K562 (cell line): ENCODE results near the gene C17orf75. TPM values are rescaled to one million over a fixed set of nuclear protein-coding genes. Genes with fewer than 3 reads are reported as not detected.

Source experiments
- CHAMP1 ChIP-seq: fragments of 450-650 bp; IDR thresholded peaks from 2 replicates; pipeline ENCODE4 v1.6.1; 2016; ENCODE audit warnings: mild to moderate bottlenecking
- DPF2 ChIP-seq: fragments of 450-650 bp; IDR thresholded peaks from 2 replicates; pipeline ENCODE4 v1.6.1; 2016
- FOS ChIP-seq: IDR thresholded peaks from 3 replicates; pipeline ENCODE4 v1.6.1; 2011; ENCODE audit not compliant: insufficient read length; ENCODE audit errors: extremely low read depth
- IFI16 ChIP-seq: fragments of 250-450 bp; sonication (Bioruptor Pico); IDR thresholded peaks from 2 replicates; pipeline ENCODE4 v2.1.2; 2022; ENCODE audit warnings: mild to moderate bottlenecking, inconsistent platforms
- MTA2 ChIP-seq: fragments of 450-650 bp; IDR thresholded peaks from 2 replicates; pipeline ENCODE4 v1.6.1; 2016; ENCODE audit warnings: low read depth
- MYBL2 ChIP-seq, 2 experiments: fragments of 450-650 bp in 1 of 2; sonication (generic) in 1 of 2; formaldehyde crosslinking in 1 of 2; IDR thresholded peaks; 2 replicates each; pipeline versions ENCODE4 v1.6.1 to v1.8.1; 2017 to 2022; ENCODE audit warnings: borderline replicate concordance in 1 of 2, inconsistent platforms in 1 of 2, low read depth in 1 of 2, mild to moderate bottlenecking in 1 of 2, missing genetic modification reagents in 1 of 2, moderate library complexity in 1 of 2
- SMARCC2 ChIP-seq: fragments of 450-650 bp; IDR thresholded peaks from 2 replicates; pipeline ENCODE4 v1.6.1; 2017; ENCODE audit warnings: antibody characterized with exemption, moderate library complexity, mild to moderate bottlenecking, low read depth
- SP2 ChIP-seq: IDR thresholded peaks from 2 replicates; pipeline ENCODE4 v1.6.1; 2011; ENCODE audit warnings: mild to moderate bottlenecking, low read depth, low read length, moderate library complexity; ENCODE audit not compliant: poor library complexity, severe bottlenecking; ENCODE audit errors: extremely low read depth
- TRIM24 ChIP-seq, 2 experiments: fragments of 450-650 bp; IDR thresholded peaks; 2 replicates each; pipeline ENCODE4 v1.6.1; 2016
- ZBTB43 ChIP-seq: sonication (generic); formaldehyde crosslinking; IDR thresholded peaks from 2 replicates; pipeline ENCODE4 v1.8.0; 2023; ENCODE audit warnings: mild to moderate bottlenecking, missing genetic modification reagents
- ZC3H8 ChIP-seq: fragments of 450-650 bp; IDR thresholded peaks from 2 replicates; pipeline ENCODE4 v1.6.1; 2017
- ZNF197 ChIP-seq: fragments of 200-800 bp; sonication (Bioruptor generic); IDR thresholded peaks from 2 replicates; pipeline ENCODE4 v1.6.1; 2016; ENCODE audit warnings: low read depth, missing genetic modification characterization, missing compliant biosample characterization
- ZNF24 ChIP-seq: fragments of 450-650 bp; IDR thresholded peaks from 2 replicates; pipeline ENCODE4 v1.6.1; 2016
- ZNF263 ChIP-seq: sonication (generic); formaldehyde crosslinking; IDR thresholded peaks from 2 replicates; pipeline ENCODE4 v1.8.0; 2022; ENCODE audit warnings: mild to moderate bottlenecking, missing genetic modification reagents, borderline replicate concordance
- ZNF324 ChIP-seq: fragments of 250-450 bp; sonication (Bioruptor Pico); IDR thresholded peaks from 2 replicates; pipeline ENCODE4 v1.4.0; 2020; ENCODE audit warnings: mild to moderate bottlenecking
- ZNF518B ChIP-seq: fragments of 250-450 bp; sonication (Bioruptor Pico); IDR thresholded peaks from 2 replicates; pipeline ENCODE4 v1.5.0; 2021; ENCODE audit warnings: mild to moderate bottlenecking, moderate library complexity
- ZNF592 ChIP-seq: fragments of 450-650 bp; IDR thresholded peaks from 2 replicates; pipeline ENCODE4 v1.6.1; 2017; ENCODE audit warnings: antibody characterized with exemption, mild to moderate bottlenecking
- polyA plus RNA-seq, 8 experiments: library from polyadenylated mRNA; depleted of rRNA in 4 of 8; stranded (reverse) in 5 of 8; unstranded in 3 of 8; fragments of >200 nt; fragmentation: Nextera tagmentation in 2 of 8; fragmentation: Illumina TruSeq in 1 of 8; extraction: Ambion mirVana in 2 of 8; extraction: Trizol in 1 of 8; gene quantifications; 2 replicates each; pipeline versions ENCODE4 v1.2.1 to v1.2.3, GENCODE V29; 2011 to 2014; ENCODE audit warnings: inconsistent platforms in 1 of 8, missing spikeins in 1 of 8
- total RNA-seq, 7 experiments: library from RNA; depleted of rRNA in 6 of 7; stranded (reverse); fragments of >200 nt in 6 of 7; fragmentation: Illumina TruSeq in 2 of 7; extraction: Trizol in 2 of 7; gene quantifications; 2 replicates each; pipeline versions ENCODE4 v1.2.1 to v1.2.3, GENCODE V29; 2011 to 2021; ENCODE audit warnings: low replicate concordance in 1 of 7

C17orf75 gene
- total and polyA plus RNA-seq, 9 of the 15 experiments (the other 6 are each of a cell fraction or from before 2014, with no cell fraction given) = 15.5 to 55.7 (median 18.5) TPM

- TF ChIP-seq ZNF592 = peak; percentile 78
- no peak for TF ChIP-seq SP2
- TF ChIP-seq DPF2 = peak; percentile 96
- TF ChIP-seq ZNF263 = no peak
- no peak for TF ChIP-seq IFI16 (CRISPR knock-in tag)
- no peak for TF ChIP-seq ZC3H8
- peak in 1 of 2 experiments; percentile 63; a peak in 1 of 4 replicates for TF ChIP-seq TRIM24 (IDR thresholded peaks at IDR 0.05)
- TF ChIP-seq MTA2 = peak; percentile 79
- no peak for TF ChIP-seq ZBTB43 (CRISPR knock-in tag)
- TF ChIP-seq CHAMP1 = no peak
- TF ChIP-seq ZNF518B = no peak
- 0 out of 2 replicates have a peak, but pooled peaks have one; percentile 34 for TF ChIP-seq ZNF197 (CRISPR knock-in tag)
- no peak for TF ChIP-seq ZNF24
- no peak for TF ChIP-seq FOS
- no peak for TF ChIP-seq MYBL2 (IDR thresholded peaks at IDR 0.05; ENCODE audit: low read depth)
- no peak for TF ChIP-seq MYBL2 (CRISPR knock-in tag; IDR thresholded peaks at IDR 0.05; ENCODE audit: borderline replicate concordance)
- TF ChIP-seq ZNF324 (CRISPR knock-in tag) = no peak
- TF ChIP-seq SMARCC2 = peak; percentile 84
These were observed 55.5 kb downstream of the C17orf75 start (continued) for GRCh38 chr17:32286518-32286900.
